Endothelial cell of umbilical vein (primary cell): ENCODE data around the gene LDHD. TPM values are rescaled to one million over a fixed set of nuclear protein-coding genes. Genes with fewer than 3 reads are reported as not detected.

Experiments used
- BruUV-seq: library from RNA; stranded (reverse); fragments of 400-500 nt; replicated peaks from 2 replicates; lab custom pipeline; 2021; lab: Mats Ljungman, UMichigan
- CTCF ChIA-PET: fragments of 300-600, 350-600 bp; sonication (Branson Sonifier 250); formaldehyde crosslinking; loops from one replicate; lab custom pipeline; 2021; ENCODE audit warnings: antibody characterized with exemption, inconsistent platforms; lab: Charles Lee
- POLR2A ChIA-PET: fragments of 300-600, 350-600 bp; sonication (Branson Sonifier 250); formaldehyde crosslinking; loops from one replicate; lab custom pipeline; 2021; ENCODE audit warnings: antibody characterized with exemption, inconsistent platforms; lab: Charles Lee
- DNase-seq: peaks from one replicate; pipeline ENCODE4 v3.0.0-alpha.2; 2011; ENCODE audit warnings: low read depth, low spot score
- FAIRE-seq: peaks from 2 replicates; lab custom pipeline; 2011; peaks lifted over from hg19 to GRCh38; lab: Jason Lieb, UNC
- H2AFZ ChIP-seq: 2 replicates; pipeline ENCODE4 v1.6.0; 2012; ENCODE audit warnings: low read depth, low read length, control low read depth, inconsistent platforms
- H3K27ac ChIP-seq: 2 replicates; pipeline ENCODE4 v1.5.1; 2011; ENCODE audit warnings: low read depth, mild to moderate bottlenecking, control low read depth, low read length, moderate library complexity; ENCODE audit not compliant: insufficient read depth
- H3K27me3 ChIP-seq, 2 experiments: 2 replicates each; pipeline versions ENCODE4 v1.6.0 to v1.6.1; 2011; ENCODE audit warnings: low read length in 2 of 2, mixed read lengths in 1 of 2; ENCODE audit not compliant: control insufficient read depth in 2 of 2, insufficient read depth in 2 of 2
- H3K36me3 ChIP-seq, 2 experiments: 2 replicates in 1 of 2; 3 replicates in 1 of 2; pipeline ENCODE4 v1.5.1; 2011; ENCODE audit warnings: low read length in 2 of 2, mild to moderate bottlenecking in 1 of 2, moderate library complexity in 1 of 2; ENCODE audit not compliant: control insufficient read depth in 2 of 2, insufficient read depth in 2 of 2; ENCODE audit errors: extremely low read depth in 1 of 2
- H3K4me1 ChIP-seq: 3 replicates; pipeline ENCODE4 v1.5.1; 2011; ENCODE audit warnings: mild to moderate bottlenecking, low read length; ENCODE audit not compliant: control insufficient read depth, insufficient read depth; ENCODE audit errors: extremely low read depth
- H3K4me2 ChIP-seq: 2 replicates; pipeline ENCODE4 v1.6.1; 2011; ENCODE audit warnings: low read length, control low read depth, mixed read lengths; ENCODE audit not compliant: insufficient read depth
- H3K4me3 ChIP-seq, 3 experiments: fragments of 200-600 bp in 1 of 3; sonication (generic), shearing (Covaris generic) in 1 of 3; replicated peaks in 1 of 3; 2 replicates each; pipeline ENCODE4 v1.5.1; 2011 to 2016; ENCODE audit warnings: control low read depth in 3 of 3, low read length in 3 of 3, mild to moderate bottlenecking in 2 of 3, inconsistent platforms in 1 of 3, low read depth in 1 of 3, moderate library complexity in 1 of 3; ENCODE audit not compliant: insufficient read depth in 1 of 3
- H3K79me2 ChIP-seq: 2 replicates; pipeline ENCODE4 v1.6.0; 2012; ENCODE audit warnings: low read length, inconsistent platforms; ENCODE audit not compliant: control insufficient read depth, insufficient read depth
- H3K9ac ChIP-seq: replicated peaks from 2 replicates; pipeline ENCODE3; 2011; ENCODE audit warnings: low read length, control low read depth; ENCODE audit not compliant: insufficient read depth; ENCODE audit errors: extremely low read depth
- H3K9me1 ChIP-seq: replicated peaks from 3 replicates; pipeline ENCODE4 v1.6.0; 2011; ENCODE audit warnings: mild to moderate bottlenecking, low read length; ENCODE audit not compliant: control insufficient read depth, insufficient read depth; ENCODE audit errors: extremely low read depth
- H3K9me3 ChIP-seq: replicated peaks from 2 replicates; pipeline ENCODE4 v1.5.1; 2012; ENCODE audit warnings: low read length, inconsistent platforms; ENCODE audit not compliant: control insufficient read depth, insufficient read depth
- H4K20me1 ChIP-seq: replicated peaks from 2 replicates; pipeline ENCODE3; 2011; ENCODE audit warnings: mild to moderate bottlenecking, low read length; ENCODE audit not compliant: control insufficient read depth, insufficient read depth; ENCODE audit errors: extremely low read depth
- EZH2 ChIP-seq: IDR thresholded peaks from 2 replicates; pipeline ENCODE4 v1.6.1; 2012; ENCODE audit warnings: borderline replicate concordance, low read depth, mild to moderate bottlenecking, moderate library complexity, low read length, inconsistent platforms; ENCODE audit not compliant: severe bottlenecking
- FOS ChIP-seq: IDR thresholded peaks from 2 replicates; pipeline ENCODE4 v1.6.1; 2011; ENCODE audit warnings: mild to moderate bottlenecking, low read length, moderate library complexity, borderline replicate concordance; ENCODE audit not compliant: insufficient read depth
- GATA2 ChIP-seq: IDR thresholded peaks from 2 replicates; pipeline ENCODE4 v1.7.0; 2011; ENCODE audit warnings: low read depth, mild to moderate bottlenecking, moderate library complexity, mixed read lengths, low read length; ENCODE audit not compliant: insufficient read length, insufficient read depth
- JUN ChIP-seq: IDR thresholded peaks from 2 replicates; pipeline ENCODE4 v1.6.1; 2011; ENCODE audit warnings: borderline replicate concordance, low read depth; ENCODE audit not compliant: insufficient read length, insufficient read depth
- MYC ChIP-seq: IDR thresholded peaks from one replicate; pipeline ENCODE4 v1.6.1; 2011; ENCODE audit warnings: mild to moderate bottlenecking, low read depth, low read length
- POLR2A ChIP-seq: IDR thresholded peaks from 2 replicates; pipeline ENCODE4 v1.6.1; 2012; ENCODE audit warnings: low read depth, mild to moderate bottlenecking, control low read depth, low read length
- POLR2AphosphoS5 ChIP-seq: IDR thresholded peaks from 2 replicates; pipeline ENCODE4 v1.6.1; 2012; ENCODE audit warnings: low read depth, mild to moderate bottlenecking, control low read depth, low read length, moderate library complexity; ENCODE audit not compliant: insufficient read depth
- dilution Hi-C: fragments of 300-500 bp; cut with MboI; formaldehyde crosslinking; loops from one replicate; pipeline ENCODE4 v1.15.0; 2019; ENCODE audit warnings: low sequenced_read_pairs; ENCODE audit not compliant: extremely low pct_ligation_motif_present
- intact Hi-C: fragments of 100-400 bp; cut with micrococcal nuclease; formaldehyde crosslinking; loops from one replicate; pipeline ENCODE4 v1.10.0; 2022
- polyA plus RNA-seq, 4 experiments: library from polyadenylated mRNA; depleted of rRNA in 3 of 4; stranded (reverse) in 3 of 4; unstranded in 1 of 4; fragments of >200 nt; gene quantifications; 2 replicates each; pipeline versions ENCODE4 v1.2.1 to v1.2.3, GENCODE V29; 2011 to 2012; ENCODE audit warnings: missing spikeins in 1 of 4
- total RNA-seq: library from RNA; stranded (reverse); gene quantifications from 2 replicates; pipeline ENCODE4 v1.2.3, GENCODE V29; 2021
- TF ChIP-seq, protein P1 (sequence below): IDR thresholded peaks from 2 replicates; pipeline ENCODE4 v1.6.1; 2011; ENCODE audit not compliant: insufficient read depth, insufficient read length
- TF ChIP-seq, protein P2 (sequence below), 2 donors: IDR thresholded peaks; 1 replicate in 1 of 2; 2 replicates in 1 of 2; pipeline ENCODE4 v1.5.1; 2011; ENCODE audit warnings: low read length in 2 of 2, mild to moderate bottlenecking in 2 of 2, moderate library complexity in 2 of 2, control low read depth in 1 of 2, inconsistent platforms in 1 of 2, low read depth in 1 of 2; ENCODE audit not compliant: insufficient read depth in 1 of 2; ENCODE audit errors: extremely low read depth in 1 of 2

Gene LDHD
- total and polyA plus RNA-seq, 2 donors (not counting 3 experiments of a cell fraction or from before 2014, with no cell fraction given), result 0.41 TPM; not detected in 1

DNA sequence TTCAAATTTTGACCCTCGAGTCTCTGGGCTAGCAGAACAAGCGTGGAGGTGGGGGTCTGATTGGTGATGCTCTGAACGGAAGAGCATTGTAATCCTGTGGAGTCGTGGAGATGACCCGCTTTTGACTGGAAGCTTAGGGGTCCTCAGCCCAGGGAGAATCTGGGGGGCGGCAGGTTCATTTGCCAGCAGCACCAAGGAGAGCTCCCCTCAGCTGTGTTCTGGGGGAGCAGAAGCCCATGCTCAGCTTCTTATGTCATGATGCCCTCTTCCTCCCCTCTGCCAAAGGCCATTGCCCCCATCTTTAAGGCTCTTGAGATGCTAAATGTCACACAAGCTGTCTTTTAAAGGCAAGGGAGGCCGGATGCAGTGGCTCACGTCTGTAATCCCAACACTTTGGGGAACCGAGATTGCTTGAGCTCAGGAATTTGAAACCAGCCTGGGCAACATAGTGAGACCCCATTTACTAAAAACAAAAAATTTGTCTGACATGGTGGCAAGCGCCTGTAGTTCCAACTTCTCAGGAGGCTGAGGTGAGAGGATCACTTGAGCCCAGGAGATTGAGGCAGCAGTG lies 19.3 kb downstream of the LDHD start:
- DNase-seq (no peak), FAIRE-seq (no peak)
- H3K27me3 ChIP-seq, result no peaks in the 10 kb centered on the region
- CTCF ChIA-PET, result interaction anchor here (1.1 to 3.9 kb wide), 4 partner anchors 10 to 98 kb away, joined by 3 to 15 read pairs (median 8); partner anchors contain the start of genes LDHD and ZNRF1
- peaks cover 11% of the 10 kb centered on the region for H3K4me1 ChIP-seq
- POLR2A ChIA-PET, result no interaction called here
- H3K9me3 ChIP-seq, result no peaks in the 10 kb centered on the region
- H3K4me2 ChIP-seq, result no peak overlapping the region
- no peaks in the 10 kb centered on the region for H3K9me1 ChIP-seq
- H3K36me3 ChIP-seq, result peaks cover 0 to 13% of the 10 kb centered on the region in 2 experiments
- BruUV-seq, result no TSS peak
- dilution Hi-C loops (no loop called here), intact Hi-C loops (no loop called here)
- H3K79me2 ChIP-seq, result no peaks in the 10 kb centered on the region
- no peak overlapping the region for H3K9ac ChIP-seq
- H3K4me3 ChIP-seq, result no peak overlapping the region
- TF ChIP-seq, protein P1, sequence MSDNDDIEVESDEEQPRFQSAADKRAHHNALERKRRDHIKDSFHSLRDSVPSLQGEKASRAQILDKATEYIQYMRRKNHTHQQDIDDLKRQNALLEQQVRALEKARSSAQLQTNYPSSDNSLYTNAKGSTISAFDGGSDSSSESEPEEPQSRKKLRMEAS, result no peak
- TF ChIP-seq GATA2 (no peak), MYC (no peak), EZH2 (no peak), FOS (no peak), POLR2AphosphoS5 (no peak), JUN (no peak), POLR2A (no peak)
- TF ChIP-seq, protein P2, sequence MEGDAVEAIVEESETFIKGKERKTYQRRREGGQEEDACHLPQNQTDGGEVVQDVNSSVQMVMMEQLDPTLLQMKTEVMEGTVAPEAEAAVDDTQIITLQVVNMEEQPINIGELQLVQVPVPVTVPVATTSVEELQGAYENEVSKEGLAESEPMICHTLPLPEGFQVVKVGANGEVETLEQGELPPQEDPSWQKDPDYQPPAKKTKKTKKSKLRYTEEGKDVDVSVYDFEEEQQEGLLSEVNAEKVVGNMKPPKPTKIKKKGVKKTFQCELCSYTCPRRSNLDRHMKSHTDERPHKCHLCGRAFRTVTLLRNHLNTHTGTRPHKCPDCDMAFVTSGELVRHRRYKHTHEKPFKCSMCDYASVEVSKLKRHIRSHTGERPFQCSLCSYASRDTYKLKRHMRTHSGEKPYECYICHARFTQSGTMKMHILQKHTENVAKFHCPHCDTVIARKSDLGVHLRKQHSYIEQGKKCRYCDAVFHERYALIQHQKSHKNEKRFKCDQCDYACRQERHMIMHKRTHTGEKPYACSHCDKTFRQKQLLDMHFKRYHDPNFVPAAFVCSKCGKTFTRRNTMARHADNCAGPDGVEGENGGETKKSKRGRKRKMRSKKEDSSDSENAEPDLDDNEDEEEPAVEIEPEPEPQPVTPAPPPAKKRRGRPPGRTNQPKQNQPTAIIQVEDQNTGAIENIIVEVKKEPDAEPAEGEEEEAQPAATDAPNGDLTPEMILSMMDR (IDR thresholded peaks at IDR 0.05; ENCODE audit: extremely low read depth in 1 of 2, insufficient read depth in 1 of 2, low read depth in 1 of 2, low read length in 2 of 2), result no peak
- H2AFZ ChIP-seq, result no peak overlapping the region
- H4K20me1 ChIP-seq, result no peaks in the 10 kb centered on the region
- no peak overlapping the region for H3K27ac ChIP-seq
